GM23338 (cell line): ENCODE data around the gene TPP1.

ENCODE experiments used
- CREB1 ChIP-seq: fragments of 250-450 bp; sonication (Bioruptor Pico); IDR thresholded peaks from 2 replicates; pipeline ENCODE4 v1.5.0; 2020; ENCODE audit warnings: low read depth, mild to moderate bottlenecking, moderate library complexity
- CTCF ChIP-seq, 2 experiments: fragments of 200-600 bp in 1 of 2; sonication (generic) in 1 of 2; conservative IDR thresholded peaks; 2 replicates each; pipeline versions ENCODE4 v1.5.1 to v1.6.1; 2016 to 2017; ENCODE audit warnings: antibody characterized with exemption in 2 of 2, low read depth in 2 of 2, mild to moderate bottlenecking in 2 of 2, moderate library complexity in 1 of 2
- EZH2 ChIP-seq: fragments of 200-600 bp; sonication (generic); IDR thresholded peaks from one replicate; pipeline ENCODE4 v1.8.0; 2017; ENCODE audit warnings: antibody characterized with exemption, mild to moderate bottlenecking, low read depth; ENCODE audit not compliant: unreplicated experiment
- EZH2phosphoT487 ChIP-seq: fragments of 200-600 bp; sonication (generic); IDR thresholded peaks from one replicate; pipeline ENCODE4 v1.8.1; 2018; ENCODE audit warnings: antibody characterized with exemption; ENCODE audit not compliant: unreplicated experiment
- JUNB ChIP-seq: IDR thresholded peaks from one replicate; pipeline ENCODE4 v1.6.1; 2016; ENCODE audit warnings: antibody characterized with exemption; ENCODE audit not compliant: unreplicated experiment
- NANOG ChIP-seq: IDR thresholded peaks from 2 replicates; pipeline ENCODE4 v1.6.1; 2016; ENCODE audit warnings: antibody characterized with exemption, borderline replicate concordance
- POLR2AphosphoS5 ChIP-seq: IDR thresholded peaks from 2 replicates; pipeline ENCODE4 v1.6.1; 2016; ENCODE audit warnings: antibody characterized with exemption, low read depth
- REST ChIP-seq: IDR thresholded peaks from one replicate; pipeline ENCODE4 v1.6.1; 2018; ENCODE audit warnings: antibody characterized with exemption; ENCODE audit not compliant: unreplicated experiment
- ZNF114 ChIP-seq: fragments of 250-450 bp; sonication (Bioruptor Pico); IDR thresholded peaks from 2 replicates; pipeline ENCODE4 v1.5.0; 2020; ENCODE audit warnings: mild to moderate bottlenecking, moderate library complexity

GRCh38 chr11:6609502-6610015 lies 9.7 kb downstream of the TPP1 start:
- TF ChIP-seq EZH2 (no peak), REST (no peak), CTCF (conservative IDR thresholded peaks at IDR 0.05; ENCODE audit: low read depth in 2 of 2) (no peak), POLR2AphosphoS5 (peak; percentile 21; the same call in 1 of the 2 replicates), JUNB (no peak), ZNF114 (CRISPR knock-in tag) (no peak), CREB1 (CRISPR knock-in tag) (no peak), NANOG (no peak), EZH2phosphoT487 (no peak)
